ENCODE measurements around the gene ARID5B. TPM values are rescaled to one million over a fixed set of nuclear protein-coding genes. Genes with fewer than 3 reads are reported as not detected.
A peak's percentile ranks its signal among the peaks of the same experiment; 100 is the strongest.

The ARID5B gene
- total RNA-seq, 1 experiment from 2014 or later = 17.4 TPM

DNA sequence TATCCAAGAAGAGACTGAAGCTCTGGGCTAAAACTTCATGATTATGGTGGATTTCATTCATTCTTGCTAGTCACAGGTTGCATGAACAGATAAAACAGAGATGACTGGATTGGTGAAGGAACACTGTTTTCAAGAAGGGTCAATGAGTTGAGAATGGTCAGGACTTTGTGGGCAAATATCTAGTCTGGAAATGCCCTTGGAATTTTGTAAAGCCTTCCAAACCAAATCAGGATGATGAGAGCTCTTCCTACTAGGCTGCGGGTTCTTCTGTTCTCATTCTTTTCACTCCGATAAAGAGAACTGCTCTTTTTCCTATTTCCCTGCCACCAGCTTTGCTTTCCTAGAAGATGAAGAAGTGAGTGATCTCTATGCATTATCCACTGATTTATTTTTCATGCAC lies 171.4 kb downstream of the ARID5B start:
- DNase-seq (ENCODE audit: low read depth) = no peak

DNA sequence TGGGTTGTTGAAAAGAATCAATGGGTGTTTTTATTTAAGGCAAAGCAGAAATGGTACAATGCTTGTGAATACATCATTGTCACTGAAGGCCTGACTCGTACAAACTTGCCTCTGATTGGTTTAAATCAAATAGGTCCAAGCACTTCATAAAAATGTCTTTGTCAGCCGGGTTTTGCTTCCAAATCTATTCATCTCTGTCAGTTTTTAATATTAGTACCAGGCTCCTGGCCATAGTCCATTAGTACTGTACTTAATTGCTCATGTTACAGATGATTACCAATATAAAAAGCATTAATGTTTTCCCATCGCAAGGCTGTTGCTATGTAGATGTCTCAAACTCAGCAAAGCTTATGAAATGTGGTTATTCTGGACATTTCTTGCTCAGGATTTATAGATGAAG lies 171.9 kb downstream of the ARID5B start:
- DNase-seq (ENCODE audit: low read depth) = no peak

GRCh38 chr10:62075414-62075813 lies 173.9 kb downstream of the ARID5B start:
- no peak for DNase-seq (ENCODE audit: low read depth)

DNA sequence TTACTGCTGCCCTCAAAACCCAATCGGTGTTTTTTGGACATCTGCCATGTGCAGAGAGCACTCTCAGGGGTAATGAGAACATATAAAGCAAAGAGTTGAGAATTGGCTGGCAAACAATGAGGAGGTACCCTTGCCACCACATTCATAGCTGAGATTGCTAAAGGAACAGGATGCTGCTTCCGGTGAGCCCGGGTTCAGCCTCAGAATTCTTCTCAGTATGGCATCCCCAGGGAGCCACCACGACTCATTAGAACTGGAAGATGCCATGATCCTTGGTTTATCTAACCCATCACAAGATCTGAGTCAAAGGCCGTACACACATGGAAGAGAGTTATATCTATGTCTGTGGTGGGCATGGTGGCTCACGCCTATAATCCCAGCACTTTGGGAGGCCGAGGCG lies 174.4 kb downstream of the ARID5B start:
- peak; percentile 84 for DNase-seq (ENCODE audit: low read depth)

DNA sequence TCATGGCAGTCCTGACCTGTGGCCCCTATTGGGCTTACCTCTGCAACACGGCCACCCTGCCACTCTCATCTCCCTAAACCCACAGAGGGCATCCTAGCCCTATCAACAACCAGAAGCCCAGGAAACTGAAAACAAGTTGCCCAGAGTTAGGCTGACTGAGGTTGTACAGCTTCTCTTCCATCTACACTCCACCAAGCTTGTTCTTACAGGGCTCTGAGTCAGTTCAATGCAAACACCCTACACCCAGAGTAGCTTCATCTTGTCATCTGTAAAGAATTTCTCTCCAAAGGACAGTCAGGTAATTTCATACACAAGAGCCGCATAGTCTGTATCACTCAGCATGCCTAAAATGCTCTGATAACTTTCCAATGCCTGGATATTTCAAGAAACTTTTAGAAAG lies 175.4 kb downstream of the ARID5B start:
- DNase-seq (ENCODE audit: low read depth) = peak; percentile 81

GRCh38 chr10:62077330-62078015 lies 176.0 kb downstream of the ARID5B start:
- DNase-seq (ENCODE audit: low read depth) = no peak

- DNase-seq (ENCODE audit: low read depth) = no peak
Observed at GRCh38 chr10:62079885-62080559, 178.5 kb downstream of the ARID5B start.

DNA sequence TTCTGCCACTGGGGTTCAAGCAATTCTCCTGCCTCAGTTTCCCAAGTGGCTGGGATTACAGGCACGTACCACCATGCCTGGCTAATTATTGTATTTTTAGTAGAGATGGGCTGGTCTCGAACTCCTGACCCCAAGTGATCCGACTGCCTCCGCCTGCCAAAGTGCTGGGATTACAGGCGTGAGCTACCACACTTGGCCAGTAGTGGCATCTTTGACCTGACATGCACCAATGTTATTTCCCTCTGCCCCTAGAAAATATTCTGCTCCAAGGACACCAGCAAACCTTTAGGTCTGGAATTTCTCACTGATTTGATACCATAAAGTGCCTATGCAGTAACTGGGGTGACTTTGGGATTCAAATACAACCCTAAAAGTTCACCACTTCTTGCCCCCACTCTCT lies 179.4 kb downstream of the ARID5B start:
- DNase-seq (ENCODE audit: low read depth) = no peak

DNA sequence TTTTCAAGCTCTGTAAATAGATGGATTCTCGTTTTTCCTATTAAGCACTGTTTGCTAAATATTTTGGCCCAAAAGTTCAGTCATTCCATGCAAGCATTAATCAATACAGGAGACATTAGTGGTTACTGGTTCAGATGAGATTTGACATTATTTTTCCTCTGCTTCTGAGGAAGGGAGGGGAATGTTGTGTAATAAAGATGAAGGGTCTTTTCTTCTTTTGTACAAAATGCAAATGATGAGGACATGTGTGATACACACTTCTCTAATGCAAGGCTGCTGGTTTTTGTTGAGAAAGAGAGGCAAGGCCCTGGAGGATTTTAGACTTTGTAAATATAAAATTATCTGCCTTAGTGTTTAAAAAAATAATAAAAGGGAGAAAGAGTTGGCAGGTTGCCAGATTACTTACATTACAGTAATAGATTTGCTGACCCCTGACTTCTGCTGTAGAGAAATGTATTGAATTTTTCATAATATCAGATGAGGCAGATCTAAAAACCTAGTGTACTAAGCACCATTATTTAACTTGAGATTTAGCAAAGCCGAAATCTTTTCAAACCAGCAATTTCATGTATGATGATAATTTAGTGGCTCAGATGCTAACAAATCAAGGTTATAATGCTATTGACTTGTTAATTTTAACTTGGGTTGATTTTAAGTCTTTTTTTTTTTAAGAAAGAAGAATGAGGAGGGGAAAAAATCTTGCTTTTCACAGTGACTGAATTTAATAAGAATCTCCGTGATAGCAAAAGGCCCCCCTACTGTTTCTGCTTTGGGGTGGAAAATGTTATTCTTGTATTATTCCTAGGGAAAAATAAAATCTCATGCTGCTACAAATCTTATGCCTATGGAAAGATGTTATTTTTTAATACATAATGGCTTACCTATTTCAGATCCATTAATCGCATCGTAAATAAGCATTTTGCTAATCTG lies 180.1 kb downstream of the ARID5B start:
- DNase-seq (ENCODE audit: low read depth) = no peak

GRCh38 chr10:62082271-62082656 lies 180.8 kb downstream of the ARID5B start:
- no peak for DNase-seq (ENCODE audit: low read depth)

GRCh38 chr10:62082729-62083411 lies 181.4 kb downstream of the ARID5B start:
- peak; percentile 63 for DNase-seq (ENCODE audit: low read depth)

- DNase-seq (ENCODE audit: low read depth) = peak; percentile 88
Observed at GRCh38 chr10:62083412-62084267, 182.1 kb downstream of the ARID5B start.

GRCh38 chr10:62084451-62084850 lies 183.0 kb downstream of the ARID5B start:
- DNase-seq (ENCODE audit: low read depth) = no peak

DNA sequence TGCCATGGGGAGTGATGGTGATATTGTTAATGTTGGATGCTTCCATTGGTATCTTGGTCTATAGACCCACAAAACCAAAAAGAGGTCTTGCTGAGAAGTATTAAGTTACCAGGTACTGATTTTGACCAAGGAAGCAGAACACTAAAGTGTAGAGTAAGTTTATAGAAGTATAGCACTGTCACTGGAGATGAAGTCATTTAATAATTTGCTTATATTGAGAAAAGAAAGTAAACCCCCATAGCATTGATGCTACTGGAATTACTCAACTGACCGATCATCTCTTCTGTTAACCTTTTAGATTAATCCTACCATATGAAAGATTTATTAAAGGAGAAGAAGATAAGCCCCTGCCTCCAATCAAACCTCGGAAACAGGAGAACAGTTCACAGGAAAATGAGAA lies 183.9 kb downstream of the ARID5B start:
- DNase-seq (ENCODE audit: low read depth) = no peak

- DNase-seq (ENCODE audit: low read depth) = no peak
Observed at GRCh38 chr10:62085821-62086220, 184.3 kb downstream of the ARID5B start.

DNA sequence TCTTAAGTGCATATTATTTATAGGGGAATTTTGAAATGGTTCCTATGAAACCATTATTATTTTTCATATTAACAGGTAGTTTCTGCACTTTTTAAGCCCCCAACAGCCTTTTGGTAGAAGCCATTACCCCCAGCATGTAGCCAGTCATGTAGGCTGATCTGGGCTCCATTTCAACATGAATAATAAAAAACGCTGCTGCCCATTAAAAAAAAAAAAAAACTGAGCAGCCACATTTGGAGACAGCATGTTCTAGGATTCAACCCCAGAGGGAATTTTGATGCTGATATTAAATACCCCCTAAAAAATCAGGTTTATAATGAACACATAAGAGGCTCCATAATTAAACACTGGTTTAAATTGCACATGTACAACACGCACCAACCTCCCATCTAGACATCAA lies 185.8 kb downstream of the ARID5B start:
- DNase-seq (ENCODE audit: low read depth) = no peak

DNA sequence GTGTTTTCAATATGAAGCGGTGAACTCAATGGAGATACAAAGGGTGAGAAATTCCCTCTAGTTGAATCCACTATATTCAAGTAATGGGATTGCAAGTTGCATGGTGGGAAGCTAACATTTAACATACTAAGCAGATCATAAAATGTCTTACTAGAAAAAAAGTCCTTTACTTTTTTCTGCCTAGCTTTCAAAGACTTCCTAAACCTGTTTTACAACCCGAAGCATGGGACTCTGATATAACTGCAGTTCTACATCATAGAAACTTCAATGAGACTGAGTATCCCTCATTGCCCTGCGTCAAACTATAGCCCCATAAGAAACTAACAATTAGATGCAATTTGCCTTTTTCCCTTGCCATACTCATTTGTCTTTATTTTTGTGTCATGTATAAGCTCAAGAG lies 187.3 kb downstream of the ARID5B start:
- no peak for DNase-seq (ENCODE audit: low read depth)

- DNase-seq (ENCODE audit: low read depth) = no peak
Observed at GRCh38 chr10:62092301-62093030, 191.0 kb downstream of the ARID5B start.

DNA sequence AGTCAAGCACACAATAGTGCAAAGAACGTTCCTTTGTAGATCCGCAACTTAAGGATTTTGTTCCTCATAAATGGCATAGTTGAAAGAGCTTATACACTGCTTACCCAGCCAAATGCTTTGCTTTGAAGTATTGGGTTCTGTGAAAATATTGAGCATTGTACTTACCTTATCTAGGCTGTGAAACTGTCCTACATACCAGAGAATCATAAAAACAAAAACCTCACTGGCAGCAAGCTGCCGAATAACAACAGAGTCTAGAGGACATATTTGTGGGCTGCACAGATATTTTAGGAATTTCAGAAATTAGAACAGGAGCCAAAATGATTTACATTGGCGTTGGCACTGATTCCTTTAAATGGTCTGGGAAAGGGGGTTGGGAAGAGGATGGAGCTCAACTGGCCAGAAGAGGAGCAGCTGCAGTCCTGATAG lies 192.4 kb downstream of the ARID5B start:
- peak; percentile 93 for DNase-seq (ENCODE audit: low read depth)

Data from LHCN-M2 (cell line).